ENCODE results near the gene FAM120A.

Gene FAM120A, protein sequence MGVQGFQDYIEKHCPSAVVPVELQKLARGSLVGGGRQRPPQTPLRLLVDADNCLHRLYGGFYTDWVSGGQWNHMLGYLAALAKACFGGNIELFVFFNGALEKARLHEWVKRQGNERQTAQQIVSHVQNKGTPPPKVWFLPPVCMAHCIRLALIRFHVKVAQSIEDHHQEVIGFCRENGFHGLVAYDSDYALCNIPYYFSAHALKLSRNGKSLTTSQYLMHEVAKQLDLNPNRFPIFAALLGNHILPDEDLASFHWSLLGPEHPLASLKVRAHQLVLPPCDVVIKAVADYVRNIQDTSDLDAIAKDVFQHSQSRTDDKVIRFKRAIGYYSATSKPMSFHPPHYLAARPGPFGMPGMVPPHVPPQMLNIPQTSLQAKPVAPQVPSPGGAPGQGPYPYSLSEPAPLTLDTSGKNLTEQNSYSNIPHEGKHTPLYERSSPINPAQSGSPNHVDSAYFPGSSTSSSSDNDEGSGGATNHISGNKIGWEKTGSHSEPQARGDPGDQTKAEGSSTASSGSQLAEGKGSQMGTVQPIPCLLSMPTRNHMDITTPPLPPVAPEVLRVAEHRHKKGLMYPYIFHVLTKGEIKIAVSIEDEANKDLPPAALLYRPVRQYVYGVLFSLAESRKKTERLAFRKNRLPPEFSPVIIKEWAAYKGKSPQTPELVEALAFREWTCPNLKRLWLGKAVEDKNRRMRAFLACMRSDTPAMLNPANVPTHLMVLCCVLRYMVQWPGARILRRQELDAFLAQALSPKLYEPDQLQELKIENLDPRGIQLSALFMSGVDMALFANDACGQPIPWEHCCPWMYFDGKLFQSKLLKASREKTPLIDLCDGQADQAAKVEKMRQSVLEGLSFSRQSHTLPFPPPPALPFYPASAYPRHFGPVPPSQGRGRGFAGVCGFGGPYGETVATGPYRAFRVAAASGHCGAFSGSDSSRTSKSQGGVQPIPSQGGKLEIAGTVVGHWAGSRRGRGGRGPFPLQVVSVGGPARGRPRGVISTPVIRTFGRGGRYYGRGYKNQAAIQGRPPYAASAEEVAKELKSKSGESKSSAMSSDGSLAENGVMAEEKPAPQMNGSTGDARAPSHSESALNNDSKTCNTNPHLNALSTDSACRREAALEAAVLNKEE

DNA sequence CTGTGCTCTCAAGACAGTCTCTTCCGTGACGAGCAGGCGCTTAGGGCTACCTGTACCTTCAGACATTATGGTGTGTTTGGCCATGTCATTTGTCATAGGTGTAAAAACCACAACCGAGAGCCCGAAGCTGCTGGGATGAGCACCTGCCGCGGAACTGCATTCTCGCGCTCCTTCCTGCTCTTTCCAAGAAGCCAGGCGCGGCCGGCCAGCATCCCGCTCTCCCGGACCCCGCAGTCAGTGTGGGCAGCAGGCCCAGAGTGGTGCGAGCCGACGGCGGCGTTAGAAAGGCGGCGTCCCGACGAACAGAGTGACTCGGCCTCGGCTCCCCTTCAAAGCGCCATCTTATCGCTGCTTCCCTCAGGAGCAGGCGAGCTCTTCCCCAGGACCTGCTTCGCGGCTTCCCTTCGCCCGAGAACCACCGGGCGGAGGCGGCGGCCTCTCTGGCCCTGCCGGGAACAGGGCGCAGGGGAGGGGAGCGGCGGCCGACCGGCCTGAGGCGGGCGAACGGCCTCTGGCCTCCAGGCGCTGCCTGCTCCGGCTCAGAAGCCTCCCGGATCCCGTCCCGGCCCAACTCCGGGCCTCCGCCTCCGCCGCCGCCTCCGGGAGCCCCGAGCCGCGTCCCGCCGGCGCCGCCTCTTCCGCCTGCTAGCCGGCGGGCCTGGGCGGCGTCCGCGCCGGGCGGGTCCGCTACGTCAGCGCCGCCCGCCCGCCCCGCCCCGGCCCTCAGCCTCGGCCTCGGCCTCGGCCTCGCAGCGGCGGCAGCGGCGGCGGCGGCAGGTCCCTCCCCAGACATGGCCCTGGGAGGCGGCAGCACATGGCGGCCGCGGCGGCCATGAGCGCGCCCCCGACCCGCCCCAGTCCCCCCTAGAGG, at the start of gene FAM120A:
FAM120A (plus strand) TSS at position 741 of the 871 bp plus-strand sequence. CDS start 231 bp downstream, outside the sequence.
- intact Hi-C loops (cut with DNase I): loop anchor here (5.0 kb wide), 1 partner anchor 354 kb away; the partner anchor contains the start of gene CARD19
- DNase-seq: peak in 41 of 42 donors; percentile 20 to 88 (median 72)

DNA sequence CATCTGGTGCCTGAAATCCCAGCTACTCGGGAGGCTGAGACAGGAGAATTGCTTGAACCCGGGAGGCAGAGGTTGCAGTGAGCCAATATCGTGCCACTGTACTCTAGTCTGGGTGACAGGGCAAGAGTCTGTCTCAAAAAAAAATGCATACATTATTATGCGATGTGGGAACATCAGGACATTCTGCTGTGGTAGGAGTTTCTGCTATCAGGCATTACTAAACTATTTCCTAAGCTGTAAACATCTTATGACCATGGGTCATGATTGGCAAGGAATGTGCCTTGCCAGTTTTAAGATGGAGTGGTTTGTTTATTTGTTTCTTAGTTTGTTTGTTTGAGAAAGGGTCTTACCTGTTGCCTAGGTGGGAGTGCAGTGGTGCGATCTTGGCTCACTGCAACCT, 45.1 kb upstream of the FAM120A start:
- intact Hi-C loops (cut with DNase I): no loop called here
- DNase-seq: no peak

DNA sequence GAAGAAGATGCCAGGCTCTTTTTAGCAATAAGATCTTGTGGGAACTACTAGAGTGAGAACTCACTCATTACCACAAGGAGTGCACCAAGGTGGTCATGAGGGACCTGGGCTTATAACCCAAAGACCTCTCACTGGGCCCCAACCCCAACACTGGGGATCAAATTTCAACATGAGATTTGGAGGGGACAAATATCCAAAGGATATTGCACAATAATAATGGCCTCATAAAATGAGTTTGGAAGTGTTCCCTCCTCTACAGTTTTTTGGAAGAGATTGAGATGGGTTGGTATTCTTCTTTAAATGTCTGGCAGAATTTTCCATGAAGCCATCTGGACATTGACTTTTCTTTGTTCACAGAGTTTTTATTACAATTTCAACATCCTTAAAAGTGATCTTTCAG, 38.0 kb upstream of the FAM120A start:
- DNase-seq: no peak
- intact Hi-C loops (cut with DNase I): no loop called here

DNA sequence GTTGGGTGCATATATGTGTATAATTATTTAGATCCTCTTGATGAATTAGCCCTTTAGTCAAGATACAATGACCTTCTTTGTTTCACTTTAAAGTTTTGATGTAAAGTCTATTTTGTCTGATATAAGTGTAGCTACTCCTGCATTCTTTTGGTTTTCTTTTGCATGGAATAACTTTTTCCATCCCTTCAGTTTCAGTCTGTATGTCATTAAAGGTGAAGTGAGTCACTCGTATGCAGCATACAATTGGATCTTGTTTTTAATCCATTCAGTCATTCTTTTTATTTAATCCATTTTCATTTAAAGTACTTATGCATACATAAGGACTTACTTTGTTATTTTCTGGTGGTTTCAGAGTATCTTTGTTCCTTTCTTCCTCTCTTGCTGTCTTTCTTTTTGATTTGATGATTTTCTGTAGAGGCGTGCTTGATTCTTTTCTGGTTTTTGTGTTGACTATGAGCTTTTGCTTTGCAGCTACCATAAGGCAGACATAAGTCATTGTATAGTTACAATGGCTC, 36.3 kb upstream of the FAM120A start:
- intact Hi-C loops (cut with DNase I): no loop called here

DNA sequence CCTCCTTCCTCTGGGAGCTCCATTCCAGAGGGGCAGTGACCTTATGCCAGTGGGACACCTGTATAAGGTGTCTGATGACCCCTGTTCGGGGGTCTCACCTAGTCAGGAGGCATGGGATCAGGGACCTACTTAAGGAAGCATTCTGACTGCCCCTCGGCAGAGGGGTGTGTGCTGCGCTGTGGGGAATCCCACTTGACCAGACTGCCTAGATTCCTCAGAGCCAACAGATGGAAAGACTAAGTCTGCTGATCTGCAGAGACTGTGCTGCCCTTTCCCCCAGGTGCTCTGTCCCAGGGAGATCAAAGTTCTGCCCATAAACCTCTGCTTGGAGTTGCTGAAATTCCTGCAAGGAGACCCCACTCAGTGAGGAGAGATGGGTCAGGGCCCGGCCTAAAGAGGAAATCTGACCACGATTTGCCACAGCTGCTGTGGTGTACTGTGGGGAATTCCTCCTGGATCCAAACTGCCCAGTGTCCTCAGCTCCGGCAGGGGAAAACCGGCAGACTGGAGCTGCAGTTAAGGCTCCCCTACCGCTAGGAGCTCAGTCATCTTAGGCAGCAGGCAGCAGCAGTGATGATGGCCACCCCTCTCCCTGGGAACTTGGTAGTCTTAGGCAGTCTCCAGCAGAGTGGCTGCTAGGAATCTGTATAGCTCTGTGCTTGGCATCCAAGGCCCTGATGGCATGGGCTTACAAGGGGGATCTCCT, 34.8 kb upstream of the FAM120A start:
- intact Hi-C loops (cut with DNase I): no loop called here
- DNase-seq: no peak

More for the DNA sequence above, 36.3 kb upstream of the FAM120A start:
- DNase-seq: no peak

DNA sequence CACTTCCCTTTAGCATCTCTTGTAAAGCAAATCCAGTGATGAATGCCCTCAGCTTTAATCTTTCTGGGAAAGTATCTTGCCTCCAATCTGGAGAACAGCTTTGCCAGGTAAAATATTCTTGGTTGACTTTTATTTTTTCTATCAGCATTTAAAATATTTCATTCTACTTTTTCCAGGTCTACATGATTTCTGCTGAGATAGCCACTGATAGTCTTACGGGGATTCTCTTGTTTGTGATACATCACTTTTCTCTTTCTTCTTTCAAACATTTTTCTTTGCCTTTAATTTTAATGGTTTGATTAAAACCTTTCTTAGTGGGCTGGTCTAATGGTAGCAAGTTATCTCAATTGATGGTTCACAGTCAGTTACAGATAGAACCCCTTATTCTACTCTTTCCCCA, 33.9 kb upstream of the FAM120A start:
- intact Hi-C loops (cut with DNase I): no loop called here
- DNase-seq: no peak

DNA sequence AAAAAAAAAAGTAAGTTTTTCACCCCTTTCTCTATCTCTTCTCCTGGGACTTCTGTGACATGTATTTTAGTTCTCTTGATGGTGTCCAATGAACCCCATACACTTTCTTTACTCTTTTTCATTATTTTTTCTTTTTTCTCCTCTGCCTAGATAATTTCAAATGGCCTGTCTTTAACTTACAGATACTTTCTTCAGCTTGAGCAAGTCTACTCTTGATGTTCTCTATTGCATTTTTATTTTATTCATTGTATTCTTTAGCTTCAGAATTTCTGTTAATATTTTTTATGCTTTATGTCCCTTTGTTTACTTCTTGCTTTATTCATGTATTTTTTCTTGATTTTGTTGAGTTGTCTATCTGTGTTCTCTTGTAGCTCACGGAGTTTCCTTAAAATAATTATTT, 32.5 kb upstream of the FAM120A start:
- DNase-seq: no peak
- intact Hi-C loops (cut with DNase I): no loop called here

DNA sequence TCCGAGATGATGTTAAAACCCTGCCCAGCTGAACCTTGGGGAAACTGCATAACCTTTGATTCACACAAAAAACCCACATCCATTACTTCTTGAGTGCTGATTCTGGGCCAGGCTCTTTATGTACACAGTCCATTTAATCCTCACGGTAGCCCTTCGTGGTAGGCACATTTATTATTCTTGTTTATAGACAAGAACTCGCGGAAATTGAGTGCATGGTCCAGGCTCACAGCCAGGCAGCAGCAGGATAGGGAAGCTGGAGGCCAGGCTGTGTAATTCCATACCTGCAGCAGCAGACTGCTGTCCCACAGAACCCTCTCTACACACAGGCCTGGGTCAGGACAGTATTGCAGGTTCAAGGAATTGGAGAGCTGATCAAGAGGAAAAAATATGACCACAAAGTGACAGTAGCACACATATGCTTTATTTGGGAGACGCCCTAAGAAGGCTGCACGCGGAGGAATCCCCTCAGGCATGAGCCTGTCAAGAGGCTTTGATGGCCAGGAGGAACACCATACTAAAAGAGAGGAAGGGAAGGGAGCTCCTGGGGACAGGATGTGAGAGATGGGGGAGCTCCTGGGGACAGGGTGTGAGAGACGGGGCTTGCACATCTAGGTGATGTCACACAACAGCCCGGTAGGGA, 28.4 kb upstream of the FAM120A start:
- DNase-seq: no peak
- intact Hi-C loops (cut with DNase I): no loop called here

DNA sequence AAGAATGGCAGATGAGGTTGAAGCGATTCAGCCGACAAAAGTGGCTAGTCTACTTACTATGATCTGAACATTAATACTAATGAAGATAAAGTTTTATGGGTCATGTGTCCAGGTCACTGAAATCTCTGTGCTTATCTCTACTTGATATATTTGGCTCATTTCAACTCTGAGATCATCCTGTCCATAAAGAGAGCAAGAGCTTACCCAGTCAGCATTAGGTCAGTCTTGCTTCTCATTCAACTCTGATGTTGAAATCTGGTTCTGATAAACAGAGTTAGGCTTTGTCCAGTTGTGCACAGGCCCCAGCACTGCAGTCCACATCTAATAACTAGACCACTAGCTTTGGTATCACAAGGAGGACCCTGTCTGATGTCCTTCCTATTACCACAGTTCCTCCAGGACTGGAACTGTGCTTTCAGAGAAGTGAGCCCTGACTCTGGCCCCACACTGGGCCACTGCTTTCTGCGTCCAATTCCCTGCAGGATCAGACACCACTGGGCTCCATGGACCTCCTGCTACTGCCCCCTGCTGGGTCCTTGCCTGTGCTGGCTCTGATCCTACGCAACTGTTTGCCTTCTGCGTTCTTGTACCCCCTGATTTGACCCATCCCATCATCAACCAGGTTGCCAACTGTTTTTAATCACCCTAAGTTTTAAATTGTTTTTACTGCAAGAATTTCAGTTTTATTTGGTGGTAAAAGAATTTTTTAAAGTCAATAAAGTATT, 23.7 kb upstream of the FAM120A start:
- intact Hi-C loops (cut with DNase I): no loop called here
- peak in 1 of 42 donors; percentile 28 for DNase-seq

DNA sequence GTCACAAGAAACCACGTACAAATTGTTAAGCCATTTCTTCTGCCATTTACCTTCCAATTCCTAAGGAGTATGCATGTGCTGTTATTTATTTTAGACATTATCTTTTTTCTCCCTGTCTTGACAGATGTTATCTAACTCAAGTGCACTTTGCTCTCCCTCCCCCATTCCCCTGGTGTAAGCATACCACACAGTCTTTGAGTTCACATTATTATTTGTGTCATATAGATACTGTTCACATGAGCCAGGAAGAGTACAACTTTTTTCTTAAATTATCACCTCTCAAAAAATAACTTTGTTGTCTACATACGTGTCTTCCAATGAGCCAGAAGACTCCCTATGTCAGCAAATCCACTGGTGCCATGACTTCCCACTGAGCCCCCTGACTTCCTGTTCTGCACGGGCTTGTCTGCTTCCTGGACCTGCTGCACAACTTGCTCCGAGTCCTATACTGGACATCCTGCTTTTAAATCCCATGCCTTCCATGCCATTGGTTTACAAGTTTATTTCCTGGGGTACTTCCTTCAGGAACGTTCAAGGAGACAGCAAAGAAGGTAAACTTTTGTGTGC, 19.9 kb upstream of the FAM120A start:
- intact Hi-C loops (cut with DNase I): no loop called here
- peak in 1 of 42 donors; percentile 13 for DNase-seq

DNA sequence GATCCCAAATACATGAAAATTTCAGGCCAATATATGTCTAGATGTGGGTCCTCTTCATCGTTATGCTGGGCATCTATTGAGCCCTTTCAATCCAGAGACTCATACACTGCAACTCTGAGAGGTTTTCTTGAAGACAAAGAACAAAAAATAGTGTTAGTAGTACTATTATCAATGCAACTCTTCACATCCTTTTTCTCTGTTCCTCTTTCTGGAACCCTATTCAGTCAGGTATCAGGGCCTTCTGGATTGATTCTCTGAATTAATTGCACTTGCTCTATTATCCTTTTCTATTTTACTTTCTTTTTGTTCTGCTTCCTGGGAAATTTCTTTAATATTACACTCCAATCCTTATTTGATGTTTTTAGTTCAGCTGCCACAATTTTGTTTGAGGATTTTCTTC, 18.5 kb upstream of the FAM120A start:
- intact Hi-C loops (cut with DNase I): no loop called here
- DNase-seq: no peak

DNA sequence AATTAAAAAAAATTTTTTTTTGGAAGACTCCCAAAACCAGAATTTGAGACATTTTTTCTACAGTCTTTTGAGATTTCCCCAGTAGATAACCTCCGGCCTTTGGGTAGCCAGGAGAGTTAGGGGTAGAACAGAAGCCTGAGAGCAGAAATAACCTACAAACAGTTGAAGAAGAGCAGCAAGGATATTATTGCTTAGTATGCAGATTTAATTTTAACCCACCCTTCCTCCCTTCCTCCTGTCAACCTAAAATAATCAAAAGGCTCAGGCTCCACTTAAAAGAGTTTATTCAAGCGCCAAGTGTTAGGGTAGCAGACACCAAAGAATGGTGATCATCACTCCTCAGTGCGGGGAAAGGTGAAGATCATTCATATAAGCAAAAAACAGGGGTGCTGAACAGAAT, 17.4 kb upstream of the FAM120A start:
- no peak for DNase-seq
- intact Hi-C loops (cut with DNase I): no loop called here

DNA sequence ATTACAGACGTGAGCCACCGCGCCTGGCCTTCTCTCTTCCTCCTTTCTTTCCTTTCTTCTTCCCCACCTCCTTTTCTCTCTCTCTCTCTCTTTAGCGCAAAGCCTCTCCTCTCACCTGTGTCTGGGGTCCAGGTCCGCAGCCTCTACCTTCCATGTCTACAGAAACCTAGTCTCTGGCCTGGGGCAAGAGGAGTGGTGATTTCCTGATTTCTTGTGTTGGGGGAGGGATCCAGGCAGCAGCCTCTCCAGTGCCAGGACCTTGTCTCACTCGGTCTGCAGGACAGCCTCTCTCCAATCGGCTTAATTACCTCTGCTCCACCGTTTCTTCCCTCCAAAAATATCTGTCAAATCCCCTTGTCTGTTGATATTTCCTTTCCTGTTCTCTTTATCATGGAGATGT, 16.1 kb upstream of the FAM120A start:
- no peak for DNase-seq
- intact Hi-C loops (cut with DNase I): no loop called here

DNA sequence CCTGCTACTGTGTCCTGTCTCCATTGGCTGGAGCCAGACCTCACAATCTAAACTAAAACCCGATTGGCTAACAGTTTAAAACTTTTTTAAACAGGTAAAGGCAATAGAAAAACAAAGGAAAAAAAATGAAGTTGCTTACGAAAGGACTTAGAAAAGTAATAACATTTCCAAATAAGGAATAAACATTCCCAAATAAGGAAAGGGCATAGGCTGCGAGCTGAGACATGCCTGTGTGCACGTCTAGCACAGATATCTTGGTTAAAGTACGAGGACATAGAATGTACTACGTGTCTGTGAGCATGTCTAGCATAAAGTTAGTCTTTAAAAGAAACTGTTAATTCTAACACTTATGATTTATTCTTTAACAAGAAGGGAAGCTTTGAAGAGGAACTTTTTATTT, 15.3 kb upstream of the FAM120A start:
- DNase-seq: no peak
- intact Hi-C loops (cut with DNase I): no loop called here

DNA sequence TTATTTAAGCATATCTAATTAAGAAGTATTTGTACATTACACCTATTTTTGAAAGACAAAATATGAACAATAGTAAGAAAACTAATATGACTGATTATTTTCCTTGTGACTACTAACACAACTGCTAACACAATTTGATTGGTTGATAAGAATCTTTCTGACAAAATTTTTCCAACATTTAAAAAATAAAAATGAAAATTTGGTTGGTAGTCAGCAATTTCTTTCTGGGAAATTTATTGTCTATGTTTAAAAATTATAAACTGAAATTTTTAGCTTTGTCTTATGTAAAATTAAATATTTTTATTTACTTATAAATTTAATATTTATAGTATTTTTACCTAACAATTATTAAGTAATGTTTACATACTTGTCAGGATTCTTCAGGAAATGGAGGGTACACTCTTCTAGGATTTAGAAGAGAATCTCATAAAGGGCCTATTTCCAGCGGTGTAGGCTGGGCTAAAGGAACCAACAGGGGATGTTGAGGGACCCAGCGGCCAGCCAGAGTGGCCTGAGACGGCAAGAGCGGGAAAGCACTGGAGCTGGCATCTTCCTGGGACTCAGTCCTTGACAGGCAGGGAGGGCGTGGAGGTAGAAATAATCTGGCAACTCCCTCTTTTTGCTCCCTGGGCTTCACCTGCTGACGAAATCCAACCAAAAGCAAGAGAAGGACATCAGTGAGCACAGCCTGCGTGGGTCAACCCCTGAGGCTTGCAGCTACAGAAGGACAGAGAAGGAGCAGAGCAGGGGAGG, 14.7 kb upstream of the FAM120A start:
- intact Hi-C loops (cut with DNase I): no loop called here
- no peak for DNase-seq

DNA sequence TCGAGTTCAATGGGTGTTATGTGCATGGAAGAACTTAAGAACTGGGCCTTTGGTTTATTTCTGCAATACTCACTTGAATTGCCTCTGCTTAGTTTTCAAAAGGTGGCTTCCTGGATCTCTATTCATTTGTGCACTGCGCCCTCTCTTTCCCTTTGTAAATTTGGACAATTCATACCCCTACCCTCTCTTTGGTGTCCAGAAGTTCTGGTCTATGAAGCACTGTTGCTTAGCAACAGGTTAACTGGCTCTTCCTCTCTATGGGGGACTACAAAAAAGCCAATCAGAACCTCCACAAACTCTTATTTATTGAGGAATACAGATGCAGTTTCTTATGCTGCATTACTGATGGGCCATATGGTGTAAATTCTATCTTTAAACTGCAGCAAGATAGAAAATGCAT, 13.5 kb upstream of the FAM120A start:
- no peak for DNase-seq

More for the DNA sequence above, 13.5 kb upstream of the FAM120A start:
- intact Hi-C loops (cut with DNase I): no loop called here
